Measurements from ENCODE around the gene FHIP1A.
A peak's percentile ranks its signal among the peaks of the same experiment; 100 is the strongest.

DNA sequence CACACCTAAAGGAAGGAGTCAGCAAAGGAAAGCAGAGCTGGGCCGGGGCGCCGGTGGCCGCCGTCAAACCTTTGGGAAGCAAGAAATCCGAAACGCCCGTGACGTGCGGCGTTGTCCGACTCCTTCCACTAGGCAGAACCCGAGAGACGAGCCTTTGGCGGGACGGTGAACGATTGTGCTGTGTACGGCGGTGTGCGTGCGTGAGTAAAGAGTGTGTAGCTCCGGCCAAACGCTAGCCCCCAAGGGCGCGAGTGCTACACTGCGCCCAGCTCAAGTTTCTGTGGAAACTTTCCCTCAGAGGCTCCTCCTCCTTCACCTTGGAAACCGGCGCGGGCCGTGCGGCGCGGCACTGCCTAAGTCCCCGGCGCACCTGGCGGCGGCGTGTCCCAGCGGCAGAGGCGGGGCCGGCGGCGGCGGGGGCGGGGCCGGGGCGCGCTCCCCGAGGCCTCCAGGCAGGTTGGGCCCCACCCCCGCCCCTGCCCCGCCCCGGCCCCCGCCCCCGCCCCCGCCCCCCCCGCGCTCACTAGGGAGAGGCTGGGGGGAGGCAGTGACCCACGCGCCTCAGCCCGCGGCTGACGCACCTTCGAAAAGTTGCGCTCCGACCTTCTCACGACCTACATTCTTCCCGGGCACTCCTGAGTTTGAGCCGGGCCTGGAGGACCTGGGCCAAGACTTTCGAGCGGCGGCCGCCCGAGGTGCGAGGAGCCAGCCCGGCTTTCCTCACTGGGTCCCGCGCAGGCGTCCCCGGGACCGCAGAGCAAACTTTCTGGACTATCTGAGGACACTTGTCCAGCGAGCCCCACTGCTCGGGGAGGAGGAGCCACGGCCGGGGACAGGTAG, at the start of gene FHIP1A:
- TF ChIP-seq CTCF (IDR thresholded peaks at IDR 0.05) (peak in 2 of 5 experiments; percentile 24 to 29), POLR2A (IDR thresholded peaks at IDR 0.05) (peak in 1 of 2 donors; percentile 25)
